Neural crest cell (in vitro differentiated cells): ENCODE measurements around the gene PACS2. TPM values are rescaled to one million over a fixed set of nuclear protein-coding genes. Genes with fewer than 3 reads are reported as not detected.

Source experiments
- DNase-seq: peaks from one replicate; pipeline ENCODE4 v3.0.0; 2021; ENCODE audit warnings: low read depth, mixed read lengths, low spot score
- H3K27ac Mint-ChIP-seq: one replicate; pipeline ENCODE4 v1.8.0; 2021; ENCODE audit warnings: mild to moderate bottlenecking, mixed read lengths; ENCODE audit not compliant: unreplicated experiment
- H3K27me3 Mint-ChIP-seq: 2 replicates; pipeline ENCODE4 v1.8.0; 2021; ENCODE audit warnings: low read depth, mild to moderate bottlenecking, mixed read lengths
- H3K36me3 Mint-ChIP-seq: 2 replicates; pipeline ENCODE4 v1.8.0; 2021; ENCODE audit warnings: low read depth, mild to moderate bottlenecking, mixed read lengths
- H3K4me1 Mint-ChIP-seq: 2 replicates; pipeline ENCODE4 v1.8.0; 2021; ENCODE audit warnings: mixed read lengths
- H3K4me3 Mint-ChIP-seq: one replicate; pipeline ENCODE4 v1.8.0; 2021; ENCODE audit warnings: mild to moderate bottlenecking, mixed read lengths
- H3K9me3 Mint-ChIP-seq: 2 replicates; pipeline ENCODE4 v1.8.0; 2021; ENCODE audit warnings: mixed read lengths
- CTCF ChIP-seq: fragments of 200-600 bp; sonication (generic); conservative IDR thresholded peaks from 2 replicates; pipeline ENCODE4 v1.5.0; 2021; ENCODE audit warnings: antibody characterized with exemption, mild to moderate bottlenecking
- total RNA-seq: library from RNA; stranded (reverse); gene quantifications from 2 replicates; pipeline ENCODE4 v1.2.1, GENCODE V29; 2021

PACS2 gene
- total RNA-seq, 1 donor from 2014 or later = 104 TPM

- H3K27me3 Mint-ChIP-seq = no peaks in the 10 kb centered on the region
- H3K27ac Mint-ChIP-seq = no peak overlapping the region
- no peak overlapping the region for H3K4me3 Mint-ChIP-seq
- TF ChIP-seq CTCF = no peak
- peaks cover 4% of the 10 kb centered on the region for H3K36me3 Mint-ChIP-seq
- no peak for DNase-seq
- H3K9me3 Mint-ChIP-seq = peaks cover 3% of the 10 kb centered on the region
- peaks cover 23% of the 10 kb centered on the region for H3K4me1 Mint-ChIP-seq
Observed at GRCh38 chr14:105346200-105346533, 31.6 kb downstream of the PACS2 start.

GRCh38 chr14:105346876-105347586, 32.5 kb downstream of the PACS2 start:
- no peak overlapping the region for H3K27ac Mint-ChIP-seq
- H3K9me3 Mint-ChIP-seq = peaks cover 3% of the 10 kb centered on the region
- no peak for DNase-seq
- no peak for TF ChIP-seq CTCF
- no peak overlapping the region for H3K4me3 Mint-ChIP-seq
- H3K27me3 Mint-ChIP-seq = no peaks in the 10 kb centered on the region
- peaks cover 4% of the 10 kb centered on the region for H3K36me3 Mint-ChIP-seq
- peaks cover 15% of the 10 kb centered on the region for H3K4me1 Mint-ChIP-seq

- no peak for TF ChIP-seq CTCF
- Mint-ChIP-seq H3K27me3 (no peaks in the 10 kb centered on the region), H3K27ac (no peak overlapping the region), H3K9me3 (peaks cover 3% of the 10 kb centered on the region), H3K4me1 (peaks cover 17% of the 10 kb centered on the region), H3K36me3 (peaks cover 4% of the 10 kb centered on the region), H3K4me3 (no peak overlapping the region)
- DNase-seq = no peak
Observed at GRCh38 chr14:105347587-105347968, 33.0 kb downstream of the PACS2 start.

- DNase-seq = no peak
- H3K27ac Mint-ChIP-seq = no peak overlapping the region
- peaks cover 3% of the 10 kb centered on the region for H3K9me3 Mint-ChIP-seq
- no peak for TF ChIP-seq CTCF
- H3K4me3 Mint-ChIP-seq = no peak overlapping the region
- H3K4me1 Mint-ChIP-seq = peaks cover 11% of the 10 kb centered on the region
- peaks cover 4% of the 10 kb centered on the region for H3K36me3 Mint-ChIP-seq
- H3K27me3 Mint-ChIP-seq = no peaks in the 10 kb centered on the region
Observed at GRCh38 chr14:105348169-105348944, 33.8 kb downstream of the PACS2 start.

GRCh38 chr14:105348945-105349699, 34.6 kb downstream of the PACS2 start:
- H3K9me3 Mint-ChIP-seq = peaks cover 3% of the 10 kb centered on the region
- H3K27me3 Mint-ChIP-seq = no peaks in the 10 kb centered on the region
- peak overlapping the region; percentile 57 for H3K27ac Mint-ChIP-seq
- peaks cover 4% of the 10 kb centered on the region for H3K36me3 Mint-ChIP-seq
- peaks cover 9% of the 10 kb centered on the region for H3K4me1 Mint-ChIP-seq
- DNase-seq = no peak
- no peak for TF ChIP-seq CTCF
- H3K4me3 Mint-ChIP-seq = no peak overlapping the region
